Measurements from ENCODE around the gene PEX12.
"Not testable (repeated sequence)": the region's sequence is repeated elsewhere in the genome, so short reads cannot be mapped to it uniquely, and the experiment has no call there.

The PEX12 gene

DNA sequence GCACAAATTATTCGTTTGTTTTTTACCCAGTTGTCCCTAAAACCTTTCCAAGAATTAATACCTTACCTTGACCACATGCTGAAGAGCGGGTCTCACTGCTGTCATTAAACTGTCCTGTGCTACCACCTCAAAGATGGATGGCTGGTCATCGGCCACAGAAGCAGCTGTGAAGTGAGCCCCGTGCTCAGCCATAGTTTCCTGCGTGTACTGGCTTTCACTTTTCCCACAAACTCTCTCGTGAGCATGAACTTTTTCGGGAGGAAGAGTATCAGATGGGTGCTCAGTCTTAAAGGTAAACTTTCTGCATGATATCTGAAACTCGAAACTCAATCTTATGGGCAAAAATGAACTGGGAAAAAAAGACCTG, 558 bp downstream of the PEX12 start:
- DNase-seq (ENCODE audit: low read depth), result no peak

DNA sequence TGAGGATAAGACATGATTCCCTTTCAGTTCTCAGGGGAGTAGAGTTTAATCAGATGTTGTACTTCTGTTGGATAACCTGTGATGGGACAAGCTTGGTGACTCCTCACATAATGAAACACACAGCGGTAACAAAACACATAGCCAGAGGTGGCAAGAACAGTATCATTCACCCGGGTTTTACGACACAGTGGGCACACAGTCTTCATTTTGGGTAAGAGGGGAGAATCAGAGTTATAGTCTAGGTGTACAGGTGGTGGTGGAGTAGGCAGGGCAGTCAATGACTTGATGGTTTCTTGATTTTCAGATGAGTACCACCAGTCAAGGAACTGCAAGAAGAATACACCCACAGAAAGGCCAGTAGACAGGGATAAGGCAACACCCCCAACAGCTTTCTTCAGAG, 2.6 kb downstream of the PEX12 start:
- no peak for DNase-seq (ENCODE audit: low read depth)

DNA sequence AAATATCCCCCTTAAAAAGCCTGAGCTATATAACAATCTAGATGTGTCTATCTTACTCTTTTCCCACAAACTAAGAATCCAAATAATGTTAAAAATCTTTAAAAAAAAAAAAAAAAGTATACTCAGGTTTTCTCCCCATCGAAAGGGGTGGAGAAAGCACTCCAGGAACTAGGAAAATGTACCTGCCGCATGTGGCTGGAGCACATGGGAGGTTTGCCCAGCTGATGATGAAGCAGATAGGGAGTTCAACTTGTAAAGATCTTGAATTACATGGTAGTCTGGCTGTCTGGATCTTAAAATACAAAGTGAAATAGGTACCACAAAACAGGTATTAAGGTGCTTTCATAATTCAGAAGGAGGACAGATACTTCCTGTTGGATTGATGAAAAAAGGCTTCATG, 9.0 kb downstream of the PEX12 start:
- no peak for DNase-seq (ENCODE audit: low read depth)

DNA sequence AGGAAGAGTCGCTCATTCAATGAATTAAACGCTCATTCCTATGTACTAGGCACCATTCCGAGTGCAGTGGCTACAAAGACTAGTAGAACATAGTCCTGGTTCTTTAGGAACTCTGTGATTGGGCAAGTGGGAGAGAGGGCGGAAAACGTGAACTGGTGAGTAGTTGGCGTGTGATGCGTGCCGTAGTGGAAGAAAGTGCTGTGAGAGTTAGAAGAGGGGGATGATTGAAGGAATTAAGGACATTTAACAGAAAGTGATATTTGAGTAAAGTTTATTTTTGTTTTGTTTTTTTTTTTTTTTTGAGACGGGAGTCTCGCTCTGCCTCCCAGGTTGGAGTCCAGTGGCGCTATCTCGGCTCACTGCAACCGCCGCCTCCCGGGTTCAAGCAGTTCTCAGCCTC, 9.8 kb downstream of the PEX12 start:
- no peak for DNase-seq (ENCODE audit: low read depth)

DNA sequence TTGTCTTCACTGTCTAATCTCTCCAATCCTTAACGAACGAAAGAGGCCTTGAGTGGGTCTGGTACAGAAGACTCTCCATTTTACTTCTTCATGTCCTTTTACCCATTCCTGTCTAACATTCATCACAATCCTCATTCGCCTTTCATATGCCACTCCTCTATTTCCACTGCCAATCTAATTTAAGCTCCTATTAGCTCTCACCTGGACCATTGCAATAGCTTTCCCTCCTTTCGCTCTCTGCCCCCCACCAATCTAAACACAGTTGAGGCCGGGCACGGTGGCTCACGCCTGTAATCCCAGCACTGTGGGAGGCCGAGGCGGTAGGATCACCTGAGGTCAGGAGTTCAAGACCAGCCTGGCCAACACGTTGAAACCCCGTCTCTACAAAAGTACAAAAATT, 11.4 kb downstream of the PEX12 start:
- DNase-seq (ENCODE audit: low read depth), result no peak

DNA sequence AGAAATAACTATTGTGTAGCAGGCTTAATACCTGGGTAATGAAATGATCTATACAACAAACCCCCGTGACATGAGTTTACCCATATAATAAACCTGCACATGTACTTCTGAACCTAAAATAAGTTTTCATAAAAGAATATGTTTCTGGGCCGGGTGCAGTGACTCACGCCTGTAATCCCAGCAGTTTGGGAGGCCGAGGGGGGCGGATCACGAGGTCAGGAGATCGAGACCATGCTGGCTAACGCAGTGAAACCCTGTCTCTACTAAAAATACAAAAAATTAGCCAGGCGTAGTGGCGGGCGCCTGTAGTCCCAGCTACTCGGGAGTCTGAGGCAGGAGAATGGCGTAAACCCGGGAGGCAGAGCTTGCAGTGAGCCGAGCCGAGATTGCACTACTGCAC, 15.2 kb downstream of the PEX12 start:
- not testable (repeated sequence) for DNase-seq (ENCODE audit: low read depth)

DNA sequence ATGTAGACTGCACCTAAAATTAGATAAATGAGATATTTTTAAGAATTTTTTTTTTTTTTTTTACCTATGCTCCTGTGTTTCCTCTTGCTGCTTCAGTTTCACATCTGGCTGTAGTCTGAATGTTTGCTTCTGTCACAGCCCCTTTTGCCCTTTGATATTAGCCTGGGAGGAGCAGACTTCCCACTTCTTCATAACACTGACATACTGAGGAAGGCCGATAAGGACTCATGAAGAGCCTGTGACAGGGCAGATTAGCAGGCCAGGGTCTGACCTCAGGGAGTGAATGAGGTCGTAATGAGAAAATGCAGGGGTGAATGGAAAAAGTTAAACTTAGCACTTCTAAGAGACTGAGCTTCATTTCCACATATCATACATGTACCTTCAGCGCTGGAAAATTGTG, 17.7 kb downstream of the PEX12 start, which contains the start of gene SLFN14:
SLFN14 (minus strand) TSS at position 117 of the 400 bp plus-strand sequence. CDS start 2,757 bp downstream, outside the sequence.
- no peak for DNase-seq (ENCODE audit: low read depth)

DNA sequence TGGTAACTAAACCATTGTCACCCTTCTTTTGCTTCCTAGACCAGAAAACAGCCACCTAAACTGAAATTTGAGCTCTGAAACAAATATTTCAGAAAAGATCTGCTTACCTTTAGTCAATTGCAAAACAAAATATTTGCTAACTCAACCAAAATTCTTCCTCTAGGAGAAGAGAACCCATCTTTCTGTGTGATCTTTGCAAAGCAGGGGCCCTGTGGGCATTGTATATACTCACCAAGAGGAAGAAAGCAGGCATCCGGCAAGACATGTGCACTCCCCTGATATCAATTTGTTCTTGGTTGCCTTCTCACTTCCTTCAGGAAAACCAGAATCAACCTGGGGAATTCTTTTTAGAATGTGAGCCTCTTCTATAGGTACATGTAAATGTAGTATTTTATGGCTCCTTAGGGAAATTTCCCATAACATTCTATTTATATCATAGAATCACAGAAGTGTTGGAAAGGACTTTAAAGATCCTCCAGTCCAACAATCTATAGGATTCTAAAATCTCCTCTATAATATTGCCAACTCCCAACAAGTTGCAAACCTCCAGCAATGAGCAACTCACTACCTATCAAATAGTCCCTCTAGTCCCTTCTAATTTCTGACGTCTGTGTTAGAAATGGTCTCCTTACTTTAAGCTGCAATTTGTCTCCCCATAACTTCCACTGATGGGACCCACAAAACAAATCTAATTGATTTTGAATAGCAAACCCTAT, 18.7 kb downstream of the PEX12 start:
- no peak for DNase-seq (ENCODE audit: low read depth)

DNA sequence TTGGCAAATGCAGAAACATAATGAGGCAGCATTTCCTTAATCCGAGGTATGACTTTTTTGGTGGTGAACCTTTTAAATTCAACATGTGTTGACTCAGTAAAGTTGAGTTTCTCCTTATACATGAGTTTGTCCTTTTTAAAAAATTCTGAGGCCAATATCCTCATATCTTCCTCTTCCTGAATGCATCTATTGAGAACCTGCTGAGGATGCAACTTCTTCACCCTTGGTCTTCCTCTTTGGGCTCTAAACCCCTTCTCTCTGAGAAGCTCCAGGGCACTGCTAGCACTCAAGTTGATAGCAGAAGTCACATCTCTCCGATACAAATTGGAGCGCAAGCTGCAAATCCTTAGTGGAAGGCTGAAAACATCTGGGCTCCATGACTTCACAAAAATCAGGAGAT, 21.0 kb downstream of the PEX12 start:
- no peak for DNase-seq (ENCODE audit: low read depth)

DNA sequence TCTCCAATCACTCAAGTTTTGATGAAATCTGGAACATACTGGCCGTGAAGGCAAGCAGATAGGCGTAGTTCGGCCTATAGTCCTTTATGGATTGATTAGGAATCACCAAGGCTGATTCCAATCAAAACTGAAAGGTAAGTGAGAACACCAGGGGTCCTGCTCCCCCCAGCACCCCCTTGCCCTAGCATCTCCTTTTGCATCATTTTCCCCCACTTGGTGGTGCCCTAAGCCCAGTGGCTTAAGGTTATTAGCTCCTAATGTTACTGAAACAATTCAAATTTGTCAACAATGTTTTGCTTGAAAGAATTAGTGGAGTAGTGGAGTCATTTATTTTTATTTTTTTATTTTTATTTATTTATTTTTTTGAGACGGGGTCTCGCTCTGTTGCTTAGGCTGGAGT, 22.7 kb downstream of the PEX12 start:
- DNase-seq (ENCODE audit: low read depth), result no peak

DNA sequence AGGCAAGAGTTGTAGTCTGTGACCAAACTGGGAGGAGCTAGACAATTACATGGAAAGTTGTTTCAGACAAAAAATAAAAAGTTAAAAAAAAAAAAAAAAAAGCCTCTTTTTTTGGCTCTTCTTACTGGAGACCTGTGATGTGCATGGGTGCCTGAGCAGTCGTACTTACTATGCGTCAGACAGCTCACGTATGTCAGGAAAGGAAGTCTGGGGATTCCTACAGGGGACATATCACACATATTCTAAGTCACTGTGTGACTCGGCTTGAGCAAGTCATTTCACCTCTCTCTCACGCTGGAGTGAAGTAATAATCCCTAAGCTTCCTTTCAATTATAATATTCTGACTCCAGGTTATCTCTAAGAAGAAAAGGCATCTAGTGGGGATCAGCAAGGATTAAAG, 23.7 kb downstream of the PEX12 start:
- DNase-seq (ENCODE audit: low read depth), result no peak

DNA sequence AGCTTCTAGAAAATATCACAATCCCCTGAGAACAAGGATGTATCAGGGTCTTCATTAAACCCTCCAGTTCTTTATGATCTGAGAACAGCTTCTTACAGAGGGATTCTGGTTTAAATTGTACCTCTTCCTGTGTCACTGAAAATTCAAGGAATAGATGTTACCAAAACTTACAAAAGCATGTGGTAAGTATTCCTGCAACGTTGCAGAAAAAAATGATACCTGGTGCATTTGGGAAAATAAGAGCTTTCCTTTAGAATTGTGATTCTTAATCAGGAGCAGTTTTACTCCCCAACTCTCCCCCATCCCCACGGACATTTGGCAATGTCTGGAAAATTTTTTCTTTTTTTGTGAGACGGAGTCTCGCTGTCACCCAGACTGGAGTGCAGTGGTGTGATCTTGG, 25.1 kb downstream of the PEX12 start:
- no peak for DNase-seq (ENCODE audit: low read depth)

DNA sequence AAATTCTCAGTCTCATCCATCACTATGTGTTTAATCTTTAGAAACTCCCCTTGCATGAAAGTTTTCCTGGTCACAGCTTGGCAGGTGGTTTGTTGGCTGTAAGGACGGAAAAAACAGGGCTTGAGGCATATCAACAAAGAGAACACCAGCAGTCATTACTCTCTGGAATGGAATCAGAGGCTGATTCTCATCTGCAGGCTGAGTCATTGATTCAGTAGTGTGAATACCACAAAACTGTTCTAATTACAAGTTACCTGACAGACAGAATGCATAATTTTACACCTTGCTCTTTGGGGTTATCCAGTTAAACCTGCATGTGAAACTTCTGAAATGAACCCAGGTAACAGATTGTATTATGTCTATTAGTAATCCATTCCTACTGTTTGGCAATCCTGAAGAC, 29.4 kb downstream of the PEX12 start:
- DNase-seq (ENCODE audit: low read depth), result no peak

DNA sequence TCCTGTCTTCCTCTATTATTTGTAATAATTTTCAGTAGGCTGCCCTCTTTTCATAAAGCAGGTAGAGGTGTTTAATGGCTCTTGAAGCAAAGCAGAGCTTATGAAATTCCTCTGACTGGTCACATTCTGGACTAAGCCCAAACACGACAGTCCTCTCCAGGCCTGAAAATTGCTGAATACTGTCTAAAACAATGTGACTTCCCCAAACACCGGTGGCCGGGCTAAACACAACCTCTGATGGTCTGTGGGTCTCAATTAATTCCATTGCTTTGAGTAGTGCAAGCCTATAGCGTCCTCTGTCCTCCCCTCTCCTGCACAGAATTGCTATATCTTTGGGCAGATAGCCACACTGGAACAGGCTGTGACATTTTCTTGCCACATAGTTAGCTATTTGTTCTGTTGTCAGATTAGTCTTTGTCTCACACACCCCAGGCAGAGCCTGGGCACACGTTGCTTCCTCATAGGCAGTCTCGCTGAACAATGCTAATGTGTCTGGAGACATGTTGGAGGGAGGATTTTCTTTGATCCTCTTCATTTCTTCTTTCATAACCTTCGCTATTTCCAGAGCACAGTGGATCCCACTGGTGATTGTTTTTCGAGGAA, 30.1 kb downstream of the PEX12 start:
- no peak for DNase-seq (ENCODE audit: low read depth)

DNA sequence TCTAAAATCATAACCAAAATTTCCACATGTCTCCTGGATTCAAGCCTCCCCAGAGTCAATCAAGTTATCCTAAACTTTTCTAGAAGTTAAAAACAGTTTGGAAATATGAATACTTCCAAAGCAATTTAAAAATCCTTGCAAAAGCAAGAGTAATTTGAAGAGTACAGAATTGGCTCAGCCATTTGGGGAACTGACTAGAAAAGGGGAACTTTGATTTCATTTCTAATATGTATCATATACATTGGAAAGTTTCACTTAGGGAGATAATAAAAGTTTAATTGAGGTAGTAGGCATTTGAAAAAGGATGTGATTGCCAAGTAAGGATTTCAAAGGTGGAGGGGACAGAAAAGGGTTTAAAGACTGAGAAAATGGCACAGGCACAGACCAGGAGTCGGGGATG, 31.9 kb downstream of the PEX12 start:
- DNase-seq (ENCODE audit: low read depth), result no peak

DNA sequence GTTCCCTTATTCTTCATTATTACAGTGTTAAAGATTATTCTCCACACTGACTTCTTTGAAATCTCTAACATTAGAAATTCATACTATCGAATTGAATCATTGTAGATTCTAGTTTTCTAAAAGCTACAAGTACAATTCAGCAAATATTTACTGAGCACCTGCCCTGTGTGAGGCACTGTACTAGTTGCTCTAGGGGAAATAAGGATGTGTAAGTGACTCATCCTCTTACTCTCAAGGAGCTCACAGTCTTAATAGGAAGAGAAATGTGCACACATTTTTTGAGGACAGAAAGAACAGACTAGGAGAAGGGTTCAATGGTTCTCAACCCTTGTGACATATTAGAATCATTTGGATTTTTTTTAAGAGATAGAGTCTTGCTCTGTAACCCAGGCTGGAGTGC, 33.2 kb downstream of the PEX12 start:
- DNase-seq (ENCODE audit: low read depth), result no peak

DNA sequence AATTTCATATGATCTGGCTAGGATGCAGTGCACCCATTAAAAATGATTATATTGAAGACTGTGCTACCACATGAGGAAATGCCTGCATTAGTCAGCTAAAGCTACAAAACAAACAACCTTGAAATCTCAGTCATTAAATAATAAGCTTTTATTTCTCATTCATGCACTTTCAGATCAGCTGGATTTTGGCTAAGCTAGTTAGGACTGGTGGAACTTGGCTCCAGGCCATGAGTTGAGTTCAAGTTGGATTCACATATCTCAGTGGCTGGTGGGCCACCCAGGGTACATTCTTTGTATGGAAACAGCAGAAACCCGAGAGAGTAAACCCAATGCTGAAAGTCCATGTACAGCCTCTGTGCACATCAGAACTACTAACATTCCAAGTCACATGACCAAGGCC, 34.5 kb downstream of the PEX12 start:
- no peak for DNase-seq (ENCODE audit: low read depth)

DNA sequence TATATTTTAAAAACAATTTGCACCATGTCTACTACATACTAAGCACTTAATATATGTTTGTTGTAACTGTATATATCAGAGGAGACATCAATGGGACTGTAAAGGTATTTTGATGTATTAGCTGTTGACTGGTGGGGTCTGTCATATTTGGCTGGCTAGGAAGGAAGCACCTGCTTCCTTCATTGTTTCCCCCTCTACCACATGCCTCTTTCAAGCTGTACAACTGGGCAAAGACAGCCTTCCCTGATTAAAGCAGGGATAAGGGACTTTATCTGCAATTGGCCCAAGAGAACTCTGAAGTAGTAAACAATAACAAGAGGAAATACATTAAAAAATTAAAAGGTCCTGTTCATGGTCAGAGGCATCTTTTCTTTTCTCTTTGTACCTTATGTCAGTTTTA, 35.4 kb downstream of the PEX12 start:
- DNase-seq (ENCODE audit: low read depth), result no peak

DNA sequence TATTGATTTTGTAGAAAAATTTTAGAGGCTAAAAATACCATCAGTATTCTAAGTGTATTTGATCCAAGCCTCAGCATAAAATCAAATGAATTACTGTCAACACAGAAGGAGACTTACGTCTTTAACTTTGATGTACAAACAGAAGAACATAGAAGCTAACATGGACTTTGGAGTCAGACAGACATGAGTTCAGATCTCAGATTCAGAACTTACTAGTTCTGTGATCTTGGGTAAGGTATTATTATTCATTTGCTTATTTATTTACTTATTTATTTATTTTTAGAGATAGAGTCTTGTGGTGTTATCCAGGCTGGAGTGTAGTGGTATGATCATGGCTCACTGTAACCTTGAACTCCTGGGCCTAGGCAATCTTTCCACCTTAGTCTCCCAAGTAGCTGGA, 36.9 kb downstream of the PEX12 start:
- DNase-seq (ENCODE audit: low read depth), result no peak

DNA sequence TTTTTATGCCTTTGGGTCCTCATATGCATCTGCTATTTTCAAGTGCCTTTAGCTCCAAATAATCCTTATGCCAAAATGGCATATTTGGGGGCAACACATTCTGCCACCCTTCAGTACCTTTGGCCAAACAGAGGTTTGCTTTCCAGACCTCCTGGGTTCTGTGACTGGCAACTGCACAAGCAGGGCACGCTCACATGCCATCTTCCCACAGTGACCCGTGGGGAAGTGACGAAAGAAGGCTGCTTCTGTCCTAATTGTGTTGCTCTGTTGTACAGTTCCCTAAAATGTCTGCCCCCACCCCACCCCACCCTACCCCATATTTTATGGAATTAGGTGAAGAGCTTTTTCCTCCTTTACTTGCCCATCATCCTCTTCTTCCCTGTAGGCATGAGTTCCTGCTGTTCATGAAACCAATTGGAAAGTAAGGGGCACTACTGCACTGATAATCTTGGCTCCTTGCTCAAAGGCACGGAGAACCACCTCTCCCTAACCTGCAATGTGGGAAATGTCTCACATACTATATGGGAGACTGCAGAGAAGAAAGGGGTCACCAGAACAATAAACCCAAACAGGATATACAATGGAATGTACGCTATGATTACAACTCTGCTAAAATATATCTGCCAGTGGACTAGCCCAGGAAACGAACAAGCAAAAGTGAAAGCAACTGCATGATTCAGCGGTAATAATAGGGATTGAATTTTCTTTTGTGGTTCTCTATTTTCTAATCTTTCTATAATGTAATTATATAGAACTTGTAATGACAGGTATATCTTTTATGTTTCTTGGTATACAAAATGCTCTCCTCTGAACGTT, 37.6 kb downstream of the PEX12 start:
- DNase-seq (ENCODE audit: low read depth), result no peak

DNA sequence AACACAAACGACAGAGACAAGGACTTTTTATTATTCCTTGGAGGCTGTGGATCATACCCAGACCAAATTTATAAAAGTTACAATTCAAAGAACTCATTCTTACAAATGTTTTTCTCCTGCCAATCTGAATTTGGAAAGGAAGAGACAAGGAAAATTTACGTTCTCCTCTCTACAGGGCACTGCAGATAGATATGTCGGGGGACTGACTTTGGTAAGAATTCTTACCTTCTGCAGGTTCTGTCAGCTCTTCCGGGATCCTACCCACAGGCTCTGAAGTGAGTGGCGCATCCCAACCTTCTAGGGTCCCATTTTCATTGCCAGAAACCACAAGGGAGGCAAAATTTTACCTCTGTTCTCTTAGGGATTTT, 38.7 kb downstream of the PEX12 start:
- DNase-seq (ENCODE audit: low read depth), result no peak

DNA sequence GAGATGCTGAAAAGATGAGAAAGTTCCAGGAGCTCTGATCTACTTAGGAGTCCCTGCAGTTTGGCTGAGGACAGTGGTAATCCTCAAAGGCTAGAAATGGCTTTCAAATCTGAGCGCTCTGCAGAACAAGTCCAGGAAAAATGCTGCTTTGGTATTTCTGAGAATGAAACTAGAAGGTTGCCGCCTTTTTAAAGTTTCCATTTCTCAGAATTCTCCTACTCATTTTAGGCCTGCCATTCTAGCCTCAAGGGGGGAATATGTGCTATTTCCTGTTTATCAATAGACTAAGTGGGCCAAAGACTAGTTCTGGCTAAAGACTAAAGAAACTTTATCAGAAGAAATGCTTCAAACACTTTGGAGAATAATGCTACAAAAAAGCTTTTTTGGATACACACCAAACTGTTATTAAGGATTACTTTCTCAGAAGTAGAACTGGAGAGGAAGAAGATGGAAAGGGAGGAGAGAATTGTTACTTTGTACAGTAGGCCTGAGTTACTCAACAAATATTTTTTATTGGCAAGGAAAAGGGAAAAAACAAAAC, 40.7 kb downstream of the PEX12 start, which contains the start of gene SLFN12L:
SLFN12L (minus strand) TSS at position 78 of the 541 bp plus-strand sequence. CDS start 15,314 bp downstream, outside the sequence.
- DNase-seq (ENCODE audit: low read depth), result no peak

DNA sequence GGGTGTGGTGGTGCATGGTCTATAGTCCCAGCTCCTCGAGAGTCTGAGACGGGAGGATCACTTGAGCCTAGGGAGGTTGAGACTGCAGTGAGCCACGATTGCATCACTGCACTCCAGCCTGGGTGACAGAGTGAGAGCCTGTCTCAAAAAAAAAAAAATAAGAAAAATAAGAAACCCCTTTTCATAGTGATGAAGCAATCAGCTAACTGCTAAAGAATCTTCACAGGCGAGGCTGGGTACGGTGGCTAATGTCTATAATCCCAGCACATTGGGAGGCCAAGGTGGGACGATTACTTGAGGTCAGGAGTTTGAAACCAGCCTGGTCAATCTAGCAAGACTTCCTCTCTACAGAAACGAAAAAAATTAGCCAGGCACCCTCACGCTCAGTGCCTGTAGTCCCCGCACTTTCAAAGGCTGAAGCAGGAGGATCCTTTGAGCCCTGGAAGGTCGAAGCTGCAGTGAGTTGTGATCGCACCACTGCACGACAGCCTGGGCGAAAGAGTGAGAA, 41.7 kb downstream of the PEX12 start:
- no peak for DNase-seq (ENCODE audit: low read depth)

Data from T-helper 22 cell (primary cell).